T-cell (primary cell): ENCODE measurements around the gene OPHN1. TPM values are rescaled to one million over a fixed set of nuclear protein-coding genes. Genes with fewer than 3 reads are reported as not detected.

Experiments used
- ATAC-seq, 4 experiments: fragments of 200-7000 bp in 3 of 4; fragments of 150-1000 bp in 1 of 4; cut with Tn5 transposase; replicated peaks in 1 of 4; 1 replicate in 3 of 4; 2 replicates in 1 of 4; pipeline ENCODE4 v1.10.0; 2021; ENCODE audit warnings: moderate library complexity in 3 of 4, mild to moderate bottlenecking in 2 of 4, moderate number of reproducible peaks in 1 of 4
- CTCF ChIA-PET, 2 donors: fragments of 300-600 bp; sonication (Branson Sonifier 250); formaldehyde crosslinking; loops; one replicate each; lab custom pipeline; 2022; ENCODE audit warnings: antibody characterized with exemption in 2 of 2; lab: Charles Lee
- POLR2A ChIA-PET, 2 donors: fragments of 300-600 bp; sonication (Branson Sonifier 250); formaldehyde crosslinking; loops; one replicate each; lab custom pipeline; 2022; ENCODE audit warnings: antibody characterized with exemption in 2 of 2; lab: Charles Lee
- DNase-seq, 35 experiments: peaks; one replicate each; pipeline versions ENCODE4 v3.0.0 to v3.0.0-alpha.2; 2013 to 2023
- H3K27ac ChIP-seq: one replicate; pipeline ENCODE4 v1.5.1; 2013; ENCODE audit warnings: low read length
- H3K27me3 ChIP-seq, 2 experiments: replicated peaks in 1 of 2; 1 replicate in 1 of 2; 2 replicates in 1 of 2; pipeline versions ENCODE4 v1.6.1 to v1.7.0; 2013; ENCODE audit warnings: low read length in 1 of 2, mixed read lengths in 1 of 2; ENCODE audit not compliant: control insufficient read depth in 2 of 2, insufficient read depth in 2 of 2; ENCODE audit errors: extremely low read depth in 1 of 2
- H3K36me3 ChIP-seq, 2 donors: 1 replicate in 1 of 2; 2 replicates in 1 of 2; pipeline versions ENCODE4 v1.6.1 to v1.7.0; 2013; ENCODE audit warnings: low read length in 1 of 2; ENCODE audit not compliant: control insufficient read depth in 2 of 2, insufficient read depth in 1 of 2; ENCODE audit errors: extremely low read depth in 1 of 2
- H3K4me1 ChIP-seq, 2 experiments: 1 replicate in 1 of 2; 2 replicates in 1 of 2; pipeline versions ENCODE4 v1.6.1 to v1.7.0; 2013; ENCODE audit warnings: low read length in 2 of 2, mixed read lengths in 1 of 2; ENCODE audit not compliant: insufficient read depth in 2 of 2, control insufficient read depth in 1 of 2; ENCODE audit errors: extremely low read depth in 1 of 2
- H3K4me3 ChIP-seq, 2 donors: 1 replicate in 1 of 2; 2 replicates in 1 of 2; pipeline versions ENCODE4 v1.5.1 to v1.7.0; 2013; ENCODE audit warnings: mild to moderate bottlenecking in 2 of 2, low read length in 1 of 2, moderate library complexity in 1 of 2; ENCODE audit not compliant: control insufficient read depth in 1 of 2; ENCODE audit errors: extremely low read depth in 1 of 2
- H3K9me3 ChIP-seq: 2 replicates; pipeline ENCODE4 v1.7.0; 2013
- H3K27ac Mint-ChIP-seq, 2 donors: one replicate each; pipeline ENCODE4 v1.8.0; 2020 to 2021; ENCODE audit warnings: mild to moderate bottlenecking in 2 of 2, mixed read lengths in 2 of 2
- H3K27me3 Mint-ChIP-seq, 2 donors: one replicate each; pipeline ENCODE4 v1.8.0; 2021 to 2022; ENCODE audit warnings: mixed read lengths in 2 of 2
- H3K36me3 Mint-ChIP-seq: one replicate; pipeline ENCODE4 v1.8.0; 2021; ENCODE audit warnings: mixed read lengths
- H3K4me1 Mint-ChIP-seq, 3 donors: one replicate each; pipeline ENCODE4 v1.8.0; 2020 to 2022; ENCODE audit warnings: mixed read lengths in 3 of 3, mild to moderate bottlenecking in 1 of 3
- H3K4me3 Mint-ChIP-seq, 3 donors: one replicate each; pipeline ENCODE4 v1.8.0; 2020 to 2022; ENCODE audit warnings: mild to moderate bottlenecking in 3 of 3, mixed read lengths in 3 of 3, moderate library complexity in 3 of 3
- H3K9me3 Mint-ChIP-seq, 3 donors: one replicate each; pipeline ENCODE4 v1.8.0; 2020 to 2022; ENCODE audit warnings: mixed read lengths in 3 of 3
- WGBS: methylation state at CpG from one replicate; pipeline ENCODE4 v1.1.5; 2013; ENCODE audit warnings: missing lambda C conversion rate; ENCODE audit not compliant: insufficient coverage; 5-methylcytosine and 5-hydroxymethylcytosine counted together
- total RNA-seq, 35 experiments: library from RNA in 6 of 35; stranded (reverse) in 6 of 35; fragments of 120-200 nt in 1 of 35; gene quantifications; one replicate each; pipeline versions ENCODE4 v1.2.1 to v1.2.4 and lab custom pipeline; 2013 to 2026

Gene OPHN1
- total RNA-seq, 5 donors from 2014 or later (not counting 1 experiment from before 2014, with no cell fraction given) = 0.07 to 0.25 (median 0.15) TPM

GRCh38 chrX:68041110-68041509 lies 392.2 kb downstream of the OPHN1 start:
- CTCF ChIA-PET = no interaction called here
- H3K4me3 Mint-ChIP-seq = no peak overlapping the region
- POLR2A ChIA-PET = no interaction called here
- Histone ChIP-seq H3K36me3 (no peaks in the 10 kb centered on the region), H3K27me3 (no peaks in the 10 kb centered on the region), H3K4me1 (no peaks in the 10 kb centered on the region), H3K27ac (no peak overlapping the region), H3K9me3 (no peaks in the 10 kb centered on the region), H3K4me3 (no peak overlapping the region)
- H3K4me1 Mint-ChIP-seq = no peaks in the 10 kb centered on the region
- H3K27ac Mint-ChIP-seq = no peak overlapping the region
- WGBS = no CpG with 5 or more reads among the region's 1 CpG
- H3K36me3 Mint-ChIP-seq = no peaks in the 10 kb centered on the region
- DNase-seq (no peak), ATAC-seq (no peak)
- peaks cover 0 to 4% of the 10 kb centered on the region in 2 donors for H3K27me3 Mint-ChIP-seq
- H3K9me3 Mint-ChIP-seq = peaks cover 0 to 4% (median 3%) of the 10 kb centered on the region in 3 donors

- Histone ChIP-seq H3K4me3 (no peak overlapping the region), H3K4me1 (no peaks in the 10 kb centered on the region), H3K27ac (no peak overlapping the region), H3K27me3 (no peaks in the 10 kb centered on the region), H3K9me3 (no peaks in the 10 kb centered on the region), H3K36me3 (no peaks in the 10 kb centered on the region)
- DNase-seq (no peak), ATAC-seq (no peak)
- Mint-ChIP-seq H3K27me3 (peaks cover 0 to 5% of the 10 kb centered on the region in 2 donors), H3K9me3 (peaks cover 0 to 4% (median 0%) of the 10 kb centered on the region in 3 donors), H3K4me3 (no peak overlapping the region), H3K27ac (no peak overlapping the region), H3K4me1 (no peaks in the 10 kb centered on the region), H3K36me3 (no peaks in the 10 kb centered on the region)
- ChIA-PET POLR2A (no interaction called here), CTCF (no interaction called here)
- WGBS = 92% methylated on average over 2 of the region's 9 CpGs
Measured at GRCh38 chrX:68018248-68019203, 414.8 kb downstream of the OPHN1 start.

GRCh38 chrX:67998540-67998939 lies 434.8 kb downstream of the OPHN1 start:
- ChIA-PET POLR2A (no interaction called here), CTCF (no interaction called here)
- Mint-ChIP-seq H3K27me3 (peaks cover 0 to 9% of the 10 kb centered on the region in 2 donors), H3K27ac (no peak overlapping the region), H3K9me3 (peaks cover 11 to 21% (median 12%) of the 10 kb centered on the region in 3 donors), H3K4me1 (no peaks in the 10 kb centered on the region), H3K4me3 (no peak overlapping the region), H3K36me3 (no peaks in the 10 kb centered on the region)
- no peaks in the 10 kb centered on the region for H3K9me3 ChIP-seq
- H3K27me3 ChIP-seq = no peaks in the 10 kb centered on the region
- H3K27ac ChIP-seq = no peak overlapping the region
- ATAC-seq = no peak
- H3K4me3 ChIP-seq = no peak overlapping the region
- no peak for DNase-seq
- no peaks in the 10 kb centered on the region for H3K36me3 ChIP-seq
- no peaks in the 10 kb centered on the region for H3K4me1 ChIP-seq

Other genes with a start within 250 kb of the OPHN1 start
- 10 to 100 TPM; 10.0 to 16.2 (median 14.3) TPM for gene YIPF6, start 65.6 kb upstream of the OPHN1 start, total RNA-seq
- gene STARD8, start 214.2 kb upstream of the OPHN1 start, total RNA-seq = under 1 TPM; 0.13 to 0.64 (median 0.25) TPM